Endodermal cell (in vitro differentiated cells): ENCODE data around the gene OBP2B. TPM values are rescaled to one million over a fixed set of nuclear protein-coding genes. Genes with fewer than 3 reads are reported as not detected.
"Not testable (repeated sequence)": the region's sequence is repeated elsewhere in the genome, so short reads cannot be mapped to it uniquely, and the experiment has no call there.

Source experiments
- DNase-seq: peaks from one replicate; pipeline ENCODE4 v3.0.0-alpha.2; 2017
- H3K27ac ChIP-seq: 2 replicates; pipeline ENCODE4 v1.5.1; 2013; ENCODE audit warnings: mild to moderate bottlenecking, low read depth, low read length, moderate library complexity
- H3K27me3 ChIP-seq: 2 replicates; pipeline ENCODE4 v1.6.1; 2013; ENCODE audit warnings: mild to moderate bottlenecking, low read length, moderate library complexity; ENCODE audit not compliant: insufficient read depth, control insufficient read depth, poor library complexity, severe bottlenecking
- H3K36me3 ChIP-seq: 2 replicates; pipeline ENCODE4 v1.7.0; 2013; ENCODE audit warnings: mild to moderate bottlenecking, low read length, moderate library complexity; ENCODE audit not compliant: control insufficient read depth, insufficient read depth
- H3K4me1 ChIP-seq: one replicate; pipeline ENCODE4 v1.7.0; 2013; ENCODE audit warnings: low read length; ENCODE audit not compliant: control insufficient read depth, insufficient read depth
- H3K4me3 ChIP-seq: 2 replicates; pipeline ENCODE4 v1.5.1; 2013; ENCODE audit warnings: mild to moderate bottlenecking, low read length, moderate library complexity
- H3K9ac ChIP-seq: 2 replicates; pipeline ENCODE4 v1.6.1; 2013; ENCODE audit warnings: mild to moderate bottlenecking, low read length, moderate library complexity; ENCODE audit not compliant: poor library complexity, severe bottlenecking; ENCODE audit errors: extremely low read depth
- H3K9me3 ChIP-seq: 2 replicates; pipeline ENCODE4 v1.6.1; 2013; ENCODE audit warnings: mild to moderate bottlenecking, low read length, moderate library complexity; ENCODE audit not compliant: control insufficient read depth
- H3K27ac Mint-ChIP-seq: 2 replicates; pipeline ENCODE4 v1.8.0; 2020; ENCODE audit warnings: mixed read lengths
- H3K27me3 Mint-ChIP-seq: 2 replicates; pipeline ENCODE4 v1.8.0; 2021; ENCODE audit warnings: mild to moderate bottlenecking, mixed read lengths; ENCODE audit not compliant: insufficient read depth
- H3K36me3 Mint-ChIP-seq: 2 replicates; pipeline ENCODE4 v1.8.0; 2020; ENCODE audit warnings: low read depth, mixed read lengths
- H3K4me1 Mint-ChIP-seq: 2 replicates; pipeline ENCODE4 v1.8.0; 2020; ENCODE audit warnings: mixed read lengths
- H3K4me3 Mint-ChIP-seq: 2 replicates; pipeline ENCODE4 v1.8.0; 2020; ENCODE audit warnings: mild to moderate bottlenecking, moderate library complexity, mixed read lengths
- H3K9me3 Mint-ChIP-seq: 2 replicates; pipeline ENCODE4 v1.8.0; 2020; ENCODE audit warnings: mild to moderate bottlenecking, mixed read lengths
- CTCF ChIP-seq: fragments of 200-600 bp; sonication (generic); conservative IDR thresholded peaks from 2 replicates; pipeline ENCODE4 v1.5.0; 2021; ENCODE audit warnings: antibody characterized with exemption, mild to moderate bottlenecking
- WGBS, 2 experiments: methylation state at CpG; one replicate each; pipeline versions ENCODE4 v1.1.5 to v1.1.7; 2013; ENCODE audit warnings: missing lambda C conversion rate in 2 of 2, mixed read lengths in 1 of 2; ENCODE audit not compliant: insufficient coverage in 1 of 2, insufficient read length in 1 of 2; 5-methylcytosine and 5-hydroxymethylcytosine counted together
- total RNA-seq, 2 donors: library from RNA; stranded (reverse); fragmentation: NEBNext Ultra II Directional in 1 of 2; extraction: Animal tissue kit (Norgen Biotek cat#: 25700) in 1 of 2; gene quantifications; 2 replicates in 1 of 2; 3 replicates in 1 of 2; pipeline ENCODE4 v1.2.1, GENCODE V29; 2021

The OBP2B gene
- total RNA-seq, 2 donors from 2014 or later = not detected

- Histone ChIP-seq H3K4me1 (no peaks in the 10 kb centered on the region), H3K36me3 (no peaks in the 10 kb centered on the region), H3K27me3 (no peaks in the 10 kb centered on the region), H3K4me3 (no peak overlapping the region), H3K27ac (no peak overlapping the region), H3K9me3 (no peaks in the 10 kb centered on the region), H3K9ac (no peak overlapping the region)
- no peak overlapping the region for H3K27ac Mint-ChIP-seq
- TF ChIP-seq CTCF = no peak
- peaks cover 12% of the 10 kb centered on the region for H3K27me3 Mint-ChIP-seq
- no peaks in the 10 kb centered on the region for H3K36me3 Mint-ChIP-seq
- no peak overlapping the region for H3K4me3 Mint-ChIP-seq
- 90 to 100% methylated on average over 5 to 11 of the region's 11 CpGs for WGBS, 2 experiments
- H3K9me3 Mint-ChIP-seq = no peaks in the 10 kb centered on the region
- no peaks in the 10 kb centered on the region for H3K4me1 Mint-ChIP-seq
- no peak for DNase-seq
These were observed 42.7 kb upstream of the OBP2B start for GRCh38 chr9:133251773-133252172.

- not testable (repeated sequence) for H3K36me3 Mint-ChIP-seq, H3K4me1 Mint-ChIP-seq, H3K9ac ChIP-seq, H3K9me3 Mint-ChIP-seq, H3K4me3 ChIP-seq, H3K27me3 ChIP-seq, DNase-seq, H3K4me3 Mint-ChIP-seq, H3K4me1 ChIP-seq, H3K36me3 ChIP-seq, H3K27ac Mint-ChIP-seq, H3K9me3 ChIP-seq, H3K27ac ChIP-seq
- H3K27me3 Mint-ChIP-seq = peaks cover 12% of the 10 kb centered on the region
- 87 to 89% methylated on average over 3 to 6 of the region's 6 CpGs for WGBS, 2 experiments
These were observed 42.2 kb upstream of the OBP2B start for GRCh38 chr9:133251221-133251620.

GRCh38 chr9:133250741-133251170, 41.7 kb upstream of the OBP2B start:
- Mint-ChIP-seq H3K27me3 (peaks cover 12% of the 10 kb centered on the region), H3K27ac (no peak overlapping the region), H3K9me3 (no peaks in the 10 kb centered on the region), H3K4me1 (no peaks in the 10 kb centered on the region), H3K4me3 (no peak overlapping the region), H3K36me3 (no peaks in the 10 kb centered on the region)
- Histone ChIP-seq H3K9me3 (no peaks in the 10 kb centered on the region), H3K4me3 (no peak overlapping the region), H3K9ac (no peak overlapping the region), H3K4me1 (no peaks in the 10 kb centered on the region), H3K27ac (no peak overlapping the region), H3K27me3 (no peaks in the 10 kb centered on the region), H3K36me3 (no peaks in the 10 kb centered on the region)
- TF ChIP-seq CTCF = no peak
- DNase-seq = no peak
- WGBS, 2 experiments = 98 to 100% methylated on average over 3 to 5 of the region's 5 CpGs

- Mint-ChIP-seq H3K9me3 (no peaks in the 10 kb centered on the region), H3K36me3 (no peaks in the 10 kb centered on the region), H3K4me1 (no peaks in the 10 kb centered on the region), H3K27ac (no peak overlapping the region), H3K27me3 (peaks cover 12% of the 10 kb centered on the region), H3K4me3 (no peak overlapping the region)
- Histone ChIP-seq H3K36me3 (no peaks in the 10 kb centered on the region), H3K9ac (no peak overlapping the region), H3K27ac (no peak overlapping the region), H3K4me3 (no peak overlapping the region), H3K9me3 (no peaks in the 10 kb centered on the region), H3K4me1 (no peaks in the 10 kb centered on the region), H3K27me3 (no peaks in the 10 kb centered on the region)
- TF ChIP-seq CTCF = no peak
- WGBS, 2 experiments = 100% methylated on average over 1 of the region's 1 CpG; no CpG with 5 or more reads in 1 of the 2 experiments
- no peak for DNase-seq
These were observed 40.3 kb upstream of the OBP2B start for GRCh38 chr9:133249337-133249736.
